ENCODE measurements around the gene CMTM7.

CMTM7 gene, protein sequence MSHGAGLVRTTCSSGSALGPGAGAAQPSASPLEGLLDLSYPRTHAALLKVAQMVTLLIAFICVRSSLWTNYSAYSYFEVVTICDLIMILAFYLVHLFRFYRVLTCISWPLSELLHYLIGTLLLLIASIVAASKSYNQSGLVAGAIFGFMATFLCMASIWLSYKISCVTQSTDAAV

DNA sequence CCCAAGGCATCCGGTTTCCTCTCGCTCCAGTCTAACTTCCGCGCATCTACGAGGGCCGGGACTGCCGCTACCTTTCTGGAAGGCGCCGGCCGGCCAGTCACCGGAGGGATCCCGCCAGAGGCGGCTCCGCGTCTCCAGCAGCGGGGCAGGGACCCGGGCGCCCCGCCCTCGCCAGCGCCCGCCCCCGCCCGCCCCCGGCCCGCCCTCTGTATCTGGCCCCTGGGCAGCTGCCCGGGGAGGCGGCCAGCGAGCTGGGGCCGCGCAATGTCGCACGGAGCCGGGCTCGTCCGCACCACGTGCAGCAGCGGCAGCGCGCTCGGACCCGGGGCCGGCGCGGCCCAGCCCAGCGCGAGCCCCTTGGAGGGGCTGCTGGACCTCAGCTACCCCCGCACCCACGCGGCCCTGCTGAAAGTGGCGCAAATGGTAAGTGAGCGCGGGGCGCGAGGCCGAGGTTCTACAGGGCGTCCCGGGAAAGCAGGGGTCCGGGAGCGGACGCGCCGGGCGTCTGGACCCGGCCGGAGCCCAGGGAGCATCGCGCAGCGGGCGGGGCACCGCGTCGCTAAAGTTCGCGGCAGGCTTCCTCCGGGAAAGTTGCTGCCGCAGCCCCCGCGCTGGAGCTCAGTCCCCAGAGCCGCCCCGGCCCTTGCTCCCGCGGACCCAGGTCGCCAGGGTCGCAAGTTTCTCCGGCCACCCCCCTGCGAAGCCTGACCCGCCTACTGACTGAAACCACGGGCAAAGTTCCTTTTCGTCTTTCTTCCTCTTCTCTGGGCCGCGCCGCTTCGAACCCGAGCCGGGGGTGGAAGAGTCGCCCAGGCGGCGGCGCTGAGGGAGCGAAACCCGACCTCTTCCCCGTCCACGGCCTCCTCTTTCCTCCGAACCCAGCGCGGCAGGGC lies at the start of gene CMTM7:
Gene CMTM7 (plus strand): TSS at position 211 of the 893 bp plus-strand sequence. CDS start 54 bp downstream, at position 265.
- peak; percentile 42 for DNase-seq

DNA sequence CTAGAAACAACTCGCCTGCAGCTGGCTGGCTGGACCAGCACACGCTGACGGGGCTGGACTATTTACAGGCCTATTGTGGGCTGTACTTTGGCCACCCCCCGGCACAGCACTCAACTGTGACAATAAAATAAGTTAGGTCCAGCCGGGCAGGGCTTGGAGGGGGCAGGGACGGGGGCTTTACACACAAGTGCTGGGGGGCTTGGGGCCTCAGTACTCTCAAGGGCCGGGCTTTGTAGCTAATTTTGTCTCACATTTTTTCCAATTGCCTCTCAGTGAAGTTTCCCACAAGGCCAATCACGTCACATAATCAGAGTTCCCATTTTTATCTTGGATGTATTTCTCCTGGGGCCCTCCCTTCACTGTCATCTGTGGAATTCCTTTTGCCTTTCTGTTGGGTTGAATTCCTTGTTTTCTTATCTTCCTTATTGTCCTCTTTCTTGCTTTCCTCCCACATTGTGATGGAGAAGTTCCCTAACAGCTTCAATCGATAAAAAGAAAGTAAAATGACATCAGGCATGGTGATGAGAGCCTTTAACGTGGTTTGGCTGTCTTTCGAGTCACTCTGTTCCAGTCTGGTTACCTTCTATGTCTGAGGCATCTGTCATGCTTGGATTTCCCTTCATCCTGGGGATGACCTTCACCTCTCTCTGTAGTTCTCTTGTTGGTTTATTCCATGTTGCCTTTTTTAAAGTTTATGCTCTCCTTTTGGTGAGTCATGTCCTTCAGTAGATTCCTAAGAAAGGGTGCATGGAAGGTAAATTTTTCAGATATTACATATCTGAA lies 44.1 kb upstream of the CMTM7 start:
- DNase-seq = no peak

DNA sequence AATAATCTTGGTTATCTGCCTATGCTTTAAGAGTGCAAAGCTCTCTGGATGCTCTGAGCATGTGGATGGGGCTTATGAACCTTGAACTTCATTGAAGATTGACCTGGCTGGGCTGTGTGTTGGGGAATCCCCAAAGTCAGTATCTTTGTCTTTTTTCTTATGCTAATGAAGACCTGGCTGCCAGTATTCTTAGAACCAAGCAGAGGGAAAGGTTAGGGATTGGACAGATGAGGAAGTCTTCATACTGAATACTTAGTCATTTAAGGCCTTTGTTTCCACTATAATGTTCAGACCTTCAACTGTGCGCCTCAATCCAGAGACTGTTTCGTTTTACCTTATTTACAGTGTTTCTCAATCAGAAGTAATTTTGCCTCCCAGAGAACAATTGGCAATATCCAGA lies 42.5 kb upstream of the CMTM7 start:
- DNase-seq = no peak

DNA sequence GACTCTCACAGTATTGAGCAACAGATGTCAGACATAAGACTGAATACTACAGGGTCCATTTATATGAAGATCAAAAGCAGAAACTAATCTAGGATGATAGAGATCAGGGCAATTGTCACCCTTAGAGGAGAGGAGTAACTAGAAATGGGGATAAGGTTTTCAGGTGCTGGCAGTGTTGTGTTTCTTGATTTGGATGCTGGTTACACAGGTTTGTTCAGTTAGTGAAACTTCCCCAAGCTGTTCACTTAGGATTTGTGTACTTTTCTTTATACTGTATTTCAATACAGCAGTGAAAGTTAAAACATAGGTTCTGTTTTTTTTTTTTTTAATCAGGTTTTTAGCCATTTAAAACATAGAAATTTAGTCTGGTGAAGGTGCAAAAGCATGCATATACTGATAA lies 39.1 kb upstream of the CMTM7 start:
- no peak for DNase-seq

DNA sequence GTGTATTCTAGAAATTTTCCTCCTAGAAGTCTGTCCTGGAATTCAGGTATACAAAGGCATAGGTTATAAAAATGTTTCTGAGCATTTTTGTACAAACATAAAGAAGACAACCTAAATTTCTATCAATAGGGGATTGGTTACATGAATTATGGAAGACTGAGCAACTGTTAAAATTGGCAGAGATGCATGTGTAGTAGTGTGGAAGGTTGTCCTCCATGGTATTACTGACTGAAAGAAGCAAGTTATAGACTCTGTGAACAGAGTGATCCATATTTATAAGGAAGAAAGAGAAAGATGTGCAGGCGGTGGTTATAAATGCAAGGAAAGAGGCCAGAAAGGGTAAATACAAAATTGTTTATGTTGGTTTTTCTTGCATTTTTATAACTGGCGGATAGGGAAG lies 38.3 kb upstream of the CMTM7 start:
- DNase-seq = no peak

DNA sequence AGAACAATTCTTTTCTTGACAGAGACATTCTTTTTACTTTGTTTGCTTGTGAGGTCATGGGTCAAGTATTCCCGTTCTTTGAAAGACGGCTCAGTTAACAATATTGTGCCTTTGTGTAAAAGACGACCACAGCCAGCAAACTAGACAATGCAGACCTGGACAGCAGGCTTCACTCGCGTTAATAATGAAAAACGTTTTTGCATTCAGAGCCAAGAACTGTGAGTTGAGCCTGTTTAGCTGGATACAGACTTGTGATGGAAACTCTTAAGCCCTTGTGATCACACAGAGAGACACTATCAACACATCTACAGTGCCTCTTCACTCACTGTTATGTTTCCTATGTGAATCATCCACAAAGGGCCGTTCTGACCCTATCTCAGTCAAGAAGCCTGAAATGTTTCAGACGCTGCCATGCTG lies 37.3 kb upstream of the CMTM7 start:
- peak; percentile 8 for DNase-seq

DNA sequence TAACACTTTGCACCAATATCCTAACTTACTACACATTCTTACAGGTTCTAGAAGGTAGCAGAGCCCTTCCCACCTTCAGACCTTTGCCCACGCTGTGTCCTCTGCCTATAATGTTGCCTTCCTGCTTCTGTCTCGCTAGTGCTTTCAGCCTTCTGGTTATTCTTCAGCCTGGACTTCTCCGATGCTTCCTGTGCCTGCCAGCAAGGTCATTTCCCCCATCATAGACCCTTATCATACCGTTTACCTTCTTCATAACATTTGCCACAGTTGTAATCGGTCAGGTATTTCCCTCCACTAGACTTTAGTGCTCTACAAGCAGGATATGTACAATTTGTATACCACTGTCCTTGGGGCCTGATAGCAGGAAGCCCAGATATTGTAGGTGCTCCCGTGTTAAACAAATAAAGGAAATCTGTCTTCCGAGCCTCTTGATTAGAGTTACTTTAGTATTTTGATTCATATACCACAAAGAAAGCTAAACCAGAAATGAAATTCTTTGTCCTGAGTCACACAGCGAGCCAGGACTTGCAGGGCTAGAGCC lies 35.8 kb upstream of the CMTM7 start:
- DNase-seq = no peak

DNA sequence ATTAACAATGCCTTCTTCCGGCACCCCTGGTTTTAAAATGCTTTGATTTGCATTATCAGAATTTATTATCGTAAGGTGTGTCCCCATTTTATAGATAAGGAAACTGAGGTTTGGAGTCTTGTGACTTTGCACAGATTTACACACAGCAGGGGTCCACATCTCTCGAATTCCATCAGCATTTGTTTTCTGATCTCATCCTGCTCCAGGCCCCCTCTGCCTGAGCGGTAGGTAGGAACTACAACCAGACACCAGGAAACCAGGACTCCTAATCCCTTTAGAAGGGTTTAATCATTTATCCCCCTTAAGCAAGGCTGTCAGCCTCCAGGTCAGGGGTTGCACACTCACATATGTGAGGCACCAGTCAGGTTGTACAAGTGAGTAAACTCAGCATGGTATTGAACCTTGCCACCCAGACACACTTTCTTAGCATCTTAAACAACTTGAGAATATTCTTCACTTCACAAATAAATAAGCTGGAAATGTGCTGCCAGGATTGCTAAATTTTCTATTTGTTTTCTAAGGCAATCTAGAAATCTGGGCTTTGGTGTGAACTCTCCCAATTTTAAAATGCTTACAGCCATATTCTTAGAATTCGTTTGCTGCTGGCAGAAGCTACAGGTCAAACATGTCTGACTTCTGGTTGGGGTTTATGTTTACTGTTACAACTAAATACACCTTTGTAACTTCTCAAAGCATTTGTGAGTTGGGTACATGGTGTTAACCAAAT lies 31.7 kb upstream of the CMTM7 start:
- no peak for DNase-seq

DNA sequence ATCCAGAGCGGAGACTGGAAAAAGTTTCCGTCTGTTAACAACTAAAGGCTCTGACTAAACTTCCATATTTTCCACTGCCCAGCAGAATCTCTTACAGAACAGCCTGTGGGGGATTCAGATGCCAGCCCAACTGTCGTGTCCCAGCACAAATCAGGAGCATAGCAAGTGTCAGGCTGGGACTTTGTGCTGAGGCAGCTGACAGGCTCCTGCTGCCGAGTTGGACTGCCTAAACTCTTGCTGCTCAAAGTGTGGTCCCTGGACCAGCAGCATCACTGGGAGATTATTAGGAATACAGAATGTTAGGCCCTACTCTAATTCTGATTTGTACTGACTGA lies 31.2 kb upstream of the CMTM7 start:
- no peak for DNase-seq

DNA sequence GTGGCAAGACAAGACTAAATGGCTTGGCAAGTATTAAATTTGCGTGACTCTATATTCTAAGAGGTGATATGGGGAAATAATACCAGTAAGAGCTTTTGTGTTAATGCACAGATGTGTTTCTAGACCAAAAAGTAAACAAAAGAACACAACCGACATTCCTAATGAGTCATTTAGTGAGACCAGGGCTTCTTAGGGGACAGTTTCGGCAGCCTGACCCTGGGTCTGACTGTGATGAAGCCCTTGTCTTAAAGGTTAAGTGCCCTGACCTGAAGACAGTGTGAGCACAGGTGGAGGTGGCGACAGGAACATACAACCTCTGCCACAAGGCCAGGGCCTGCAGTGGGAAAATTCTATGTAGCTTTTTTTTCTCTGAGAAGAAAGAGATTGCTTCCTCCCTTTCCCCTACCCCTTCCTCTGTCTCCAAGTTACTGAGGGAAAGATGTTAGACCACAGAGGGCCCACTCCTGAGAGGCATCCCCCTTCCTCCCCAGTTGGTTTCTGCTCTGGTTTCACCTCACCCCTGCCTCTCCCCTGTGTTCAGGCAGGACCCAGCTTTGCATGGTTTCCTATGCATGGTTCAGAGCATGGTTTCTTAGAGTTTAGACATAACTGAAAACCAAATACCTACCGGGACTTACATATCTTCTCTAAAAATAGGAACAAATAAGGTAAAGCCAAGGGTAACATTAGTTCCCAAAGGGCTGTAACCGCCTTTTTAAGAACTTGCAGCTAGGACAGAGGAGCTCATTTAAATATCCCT lies 24.8 kb upstream of the CMTM7 start:
- no peak for DNase-seq

DNA sequence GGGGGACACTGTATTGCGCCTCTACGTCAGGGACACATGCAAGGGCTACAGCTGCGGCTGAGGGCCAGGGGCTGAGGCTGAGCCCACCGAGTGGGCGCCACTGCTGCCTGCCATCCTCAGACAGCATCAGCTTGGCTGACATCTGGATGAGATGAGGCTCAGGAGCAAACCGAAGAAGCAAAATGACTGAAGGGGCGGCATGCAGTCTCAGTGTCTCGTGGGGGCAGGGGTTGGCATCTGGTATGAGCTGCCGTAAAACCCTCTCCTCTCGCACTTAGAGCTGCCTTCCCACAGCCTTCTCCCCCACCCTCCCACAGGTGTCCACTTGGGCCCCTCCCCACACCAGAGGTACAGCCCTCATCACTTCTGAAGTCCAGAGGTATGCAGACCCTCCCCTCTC lies 24.2 kb upstream of the CMTM7 start:
- DNase-seq = no peak

DNA sequence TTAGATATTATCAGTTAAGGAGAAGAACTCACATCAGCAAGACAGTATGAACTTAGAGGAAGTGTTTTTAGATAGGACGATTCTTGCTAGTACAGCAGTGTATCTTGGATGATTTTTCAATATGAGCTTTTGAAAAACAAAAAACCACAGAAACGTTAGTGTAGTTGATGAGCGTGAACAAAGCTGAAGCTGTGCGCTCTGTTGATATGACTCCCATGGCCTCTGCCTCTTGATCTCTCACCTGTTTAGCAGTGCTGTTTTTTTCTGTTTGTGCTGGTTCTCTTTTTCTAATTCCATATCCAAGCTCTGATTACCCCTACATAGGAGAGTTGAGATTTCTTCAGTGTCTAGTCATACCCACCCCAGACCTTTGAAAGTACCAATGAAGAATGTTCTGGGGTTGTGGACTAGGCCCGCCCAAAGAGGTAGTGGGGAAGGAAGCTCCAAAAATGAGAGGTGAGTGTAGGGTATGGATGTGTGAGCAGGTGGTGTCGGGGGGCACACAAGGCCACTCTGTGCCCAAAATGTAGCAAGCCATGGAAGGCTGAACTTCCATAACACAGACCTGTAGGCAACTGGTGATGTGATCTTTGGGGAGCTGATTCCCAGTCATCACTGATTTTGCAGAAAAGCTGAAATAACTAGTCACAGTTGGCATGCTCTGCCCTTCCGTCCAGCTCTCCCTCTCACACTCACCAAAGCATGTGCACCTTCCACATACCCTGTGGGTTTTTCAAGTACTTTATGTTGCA lies 20.0 kb upstream of the CMTM7 start:
- DNase-seq = no peak

DNA sequence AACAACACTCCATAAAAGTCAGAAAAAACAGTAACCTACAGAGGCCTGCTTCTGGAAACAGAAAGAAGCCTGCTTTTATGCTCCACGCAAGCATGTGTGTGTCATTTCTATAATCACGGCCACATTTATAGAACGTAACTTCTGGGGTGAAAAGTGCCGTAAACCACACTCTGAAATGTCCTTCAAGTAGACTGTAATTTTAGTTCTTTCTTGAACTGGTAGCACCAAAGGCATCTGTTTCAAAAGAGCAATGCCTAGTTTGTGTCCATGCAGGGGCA lies 19.5 kb upstream of the CMTM7 start:
- no peak for DNase-seq

DNA sequence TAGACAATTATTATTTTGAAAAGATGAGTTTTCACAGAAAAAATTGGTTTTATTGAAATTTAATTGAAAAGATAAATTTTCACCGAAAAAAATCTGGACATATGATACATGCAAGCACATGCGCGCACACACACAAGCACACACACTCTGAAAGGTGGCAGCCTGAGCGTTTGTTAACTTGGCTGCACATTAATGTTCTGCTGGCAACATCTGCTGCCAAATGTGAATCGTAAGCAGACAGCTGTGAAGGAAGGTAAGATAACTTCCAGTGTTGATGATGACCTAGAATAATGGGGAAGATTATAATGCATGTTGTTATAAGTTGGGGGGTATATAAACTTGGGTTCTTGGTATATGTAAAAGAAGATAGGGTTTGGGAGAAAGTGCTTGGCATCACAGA lies 18.4 kb upstream of the CMTM7 start:
- DNase-seq = no peak

DNA sequence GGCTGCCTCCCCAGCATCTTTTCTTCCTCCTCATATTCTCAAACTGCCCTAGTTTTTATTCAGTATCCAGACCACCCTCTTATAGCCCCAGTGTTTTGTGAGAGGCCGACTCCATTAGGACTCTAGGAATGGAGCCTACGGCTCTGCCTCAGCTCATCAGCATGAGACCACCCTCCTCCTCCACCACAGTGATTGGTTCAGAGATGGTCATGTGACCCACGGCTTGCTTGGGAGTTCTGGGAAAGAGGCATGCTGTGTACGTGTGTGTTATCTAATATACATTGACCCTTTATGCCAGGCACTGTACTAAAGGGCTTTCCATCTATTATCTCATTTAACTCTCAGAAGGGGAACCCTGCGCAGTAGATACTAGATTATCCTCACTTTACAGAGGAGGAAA lies 17.8 kb upstream of the CMTM7 start:
- peak; percentile 44 for DNase-seq

DNA sequence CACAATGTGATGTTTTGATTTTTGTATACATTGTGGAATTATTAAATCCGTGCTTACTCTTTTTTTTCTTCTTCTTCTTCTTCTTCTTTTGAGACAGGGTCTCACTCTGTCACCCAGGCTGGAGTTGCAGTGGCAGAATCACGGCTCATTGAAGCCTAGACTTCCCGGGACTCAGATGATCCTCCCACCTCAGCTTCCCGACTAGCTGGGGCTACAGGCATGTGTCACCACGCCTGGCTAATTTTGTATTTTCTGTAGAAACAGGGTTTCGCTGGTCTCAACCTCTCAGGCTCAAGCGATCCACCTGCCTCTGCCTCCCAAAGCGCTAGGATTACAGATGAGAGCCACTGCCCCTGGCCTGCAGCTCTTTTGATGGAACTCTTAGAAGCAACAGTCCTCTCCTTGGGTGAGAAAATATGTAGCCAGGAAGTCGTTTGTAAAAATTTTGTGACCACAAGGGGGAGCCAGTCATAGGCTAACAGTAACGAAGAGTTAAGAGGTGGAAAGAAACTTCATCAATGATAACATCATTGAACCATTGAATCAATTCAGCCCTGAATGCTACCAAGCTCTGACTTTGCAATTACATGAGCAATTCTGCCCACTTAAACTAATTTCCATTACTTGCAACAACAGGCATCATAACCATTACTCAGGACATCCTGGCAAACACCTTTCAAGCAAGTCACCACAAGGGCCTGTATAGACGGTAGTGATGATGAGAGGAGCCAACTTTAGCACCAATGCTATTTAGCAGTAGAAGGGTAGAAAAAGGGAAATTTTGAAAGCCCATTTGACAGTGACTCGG lies 16.7 kb upstream of the CMTM7 start:
- peak; percentile 85 for DNase-seq

DNA sequence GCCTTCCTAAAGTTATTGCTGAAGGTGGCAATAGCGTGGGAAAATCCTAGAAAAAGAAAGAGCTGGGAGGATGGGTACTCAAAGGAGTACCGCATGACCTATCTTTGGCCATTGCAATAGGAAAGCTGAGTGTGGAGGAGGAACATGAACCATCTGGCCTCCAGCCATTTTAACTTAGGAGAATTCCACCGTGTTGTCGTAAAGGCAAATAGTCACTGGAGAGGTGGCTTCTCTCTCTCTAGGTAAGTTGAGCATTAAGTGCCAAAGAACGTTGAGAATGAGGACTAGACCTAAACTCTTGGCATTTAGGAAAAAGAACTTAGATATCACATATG lies 16.1 kb upstream of the CMTM7 start:
- no peak for DNase-seq

DNA sequence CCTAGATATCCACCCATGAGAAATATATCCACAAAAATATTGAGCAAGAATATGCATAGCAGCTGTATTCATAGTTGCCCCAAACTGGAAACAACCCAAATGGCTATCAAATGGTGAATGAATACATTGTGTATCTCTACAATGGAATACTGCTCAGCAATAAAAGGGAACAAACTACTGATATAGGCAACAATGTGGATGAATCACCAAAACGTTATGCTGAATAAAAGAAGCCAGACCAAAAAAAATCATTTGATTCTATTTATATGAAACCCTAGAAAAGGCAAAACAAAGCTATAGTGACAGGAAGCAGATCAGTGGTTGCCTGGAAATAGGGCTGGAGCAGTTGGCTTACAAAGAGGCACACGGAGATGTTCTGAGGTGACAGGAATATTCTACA lies 15.5 kb upstream of the CMTM7 start:
- no peak for DNase-seq

DNA sequence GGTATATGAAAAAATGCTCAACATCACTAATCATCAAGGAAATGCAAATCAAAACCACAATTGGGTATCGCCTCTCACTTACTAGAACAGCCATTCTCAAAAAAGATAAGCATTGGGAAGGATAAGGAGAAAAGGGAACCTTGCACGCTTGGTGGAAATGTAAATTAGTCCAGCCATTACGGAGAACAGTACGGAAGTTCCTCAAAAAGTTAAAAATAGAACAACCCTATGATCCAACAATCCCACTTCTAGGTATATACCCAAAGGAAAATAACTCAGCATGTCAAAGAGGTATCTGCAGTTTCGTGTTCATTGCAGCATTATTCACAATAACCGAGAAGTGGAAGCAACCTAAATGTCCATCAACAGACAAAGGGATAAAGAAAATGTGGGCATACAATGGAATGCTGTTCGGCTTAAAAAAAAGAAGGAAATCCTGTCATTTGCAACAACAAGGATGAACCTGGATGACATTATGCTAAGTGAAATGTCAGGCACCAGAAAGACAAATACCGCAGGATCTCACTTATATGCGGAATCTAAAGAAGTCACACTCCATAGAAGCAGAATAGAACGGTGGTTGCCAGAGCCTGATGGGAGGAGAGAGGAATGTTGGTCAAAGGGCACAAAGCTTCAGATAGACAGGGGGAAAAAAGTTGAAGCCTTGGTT lies 11.7 kb upstream of the CMTM7 start:
- DNase-seq = no peak

DNA sequence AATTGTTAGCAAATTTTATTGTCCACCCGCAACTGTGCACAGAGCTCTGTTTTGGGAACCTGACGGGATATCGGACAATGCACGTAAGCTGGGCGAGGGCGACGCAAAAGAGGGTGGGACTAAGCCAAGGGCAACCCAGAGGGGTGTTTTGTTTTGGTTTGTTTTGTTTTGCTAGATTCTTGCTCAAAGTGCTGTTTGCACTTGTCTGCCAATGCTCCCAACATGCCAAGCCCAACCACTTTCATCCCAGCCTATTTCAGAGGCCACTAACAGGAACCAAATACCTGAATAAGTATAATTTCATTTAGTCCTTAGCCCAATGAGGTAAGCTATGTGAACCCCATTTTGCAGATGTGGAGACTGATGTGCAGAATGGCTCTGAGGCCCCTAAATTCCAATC lies 9.7 kb upstream of the CMTM7 start:
- DNase-seq = no peak
